OCI-LY1 (cell line): ENCODE measurements around the gene CCNY.

Experiments
- H2AFZ ChIP-seq: fragments of 200-600 bp; sonication (generic), shearing (Covaris generic); 2 replicates; pipeline ENCODE4 v1.6.0; 2014; ENCODE audit warnings: antibody characterized with exemption, mild to moderate bottlenecking, low read length
- H3F3A ChIP-seq: fragments of 200-600 bp; sonication (generic), shearing (Covaris generic); 2 replicates; pipeline ENCODE4 v1.6.0; 2014; ENCODE audit warnings: mild to moderate bottlenecking, antibody characterized with exemption, low read length, moderate library complexity; ENCODE audit not compliant: insufficient read depth
- H3K27ac ChIP-seq: fragments of 200-600 bp; sonication (generic); 2 replicates; pipeline ENCODE4 v1.5.1; 2014; ENCODE audit warnings: low read length, mixed run types, mild to moderate bottlenecking, low read depth; ENCODE audit not compliant: poor library complexity, severe bottlenecking
- H3K27me3 ChIP-seq: fragments of 200-600 bp; sonication (generic); 2 replicates; pipeline ENCODE4 v1.6.0; 2014; ENCODE audit warnings: antibody characterized with exemption, mild to moderate bottlenecking, low read length, moderate library complexity; ENCODE audit not compliant: insufficient read depth
- H3K36me3 ChIP-seq: fragments of 200-600 bp; sonication (generic); 2 replicates; pipeline ENCODE4 v1.6.1; 2014; ENCODE audit warnings: mild to moderate bottlenecking, antibody characterized with exemption, low read length, moderate library complexity, mixed read lengths; ENCODE audit not compliant: insufficient read depth
- H3K4me1 ChIP-seq: fragments of 200-600 bp; sonication (generic); 2 replicates; pipeline ENCODE4 v1.5.1; 2014; ENCODE audit warnings: mild to moderate bottlenecking, low read length, moderate library complexity; ENCODE audit not compliant: insufficient read depth, severe bottlenecking
- H3K4me2 ChIP-seq: fragments of 200-600 bp; sonication (generic), shearing (Covaris generic); 2 replicates; pipeline ENCODE4 v1.6.1; 2014; ENCODE audit warnings: low read length
- H3K4me3 ChIP-seq: fragments of 200-600 bp; sonication (generic); 2 replicates; pipeline ENCODE4 v1.5.1; 2014; ENCODE audit warnings: low read length, low read depth, mild to moderate bottlenecking, mixed read lengths; ENCODE audit not compliant: poor library complexity, severe bottlenecking
- H3K79me2 ChIP-seq: fragments of 200-600 bp; shearing (Covaris generic); 2 replicates; pipeline ENCODE4 v1.6.1; 2016; ENCODE audit warnings: mixed run types, low read length, mixed read lengths; ENCODE audit not compliant: insufficient read depth
- H3K9ac ChIP-seq: fragments of 200-600 bp; sonication (generic), shearing (Covaris generic); 2 replicates; pipeline ENCODE4 v1.6.1; 2014; ENCODE audit warnings: mild to moderate bottlenecking, low read length, mixed read lengths
- H3K9me2 ChIP-seq: fragments of 200-600 bp; sonication (generic), shearing (Covaris generic); 2 replicates; pipeline ENCODE4 v1.6.1; 2014; ENCODE audit warnings: low read depth, mild to moderate bottlenecking, low read length, mixed read lengths
- H3K9me3 ChIP-seq: fragments of 200-600 bp; shearing (Covaris generic); 2 replicates; pipeline ENCODE4 v1.6.1; 2014; ENCODE audit warnings: low read length, mixed read lengths
- H4K20me1 ChIP-seq: fragments of 200-600 bp; sonication (generic), shearing (Covaris generic); 2 replicates; pipeline ENCODE4 v1.6.0; 2016; ENCODE audit warnings: mild to moderate bottlenecking, low read length; ENCODE audit not compliant: insufficient read depth
- EZH2 ChIP-seq: fragments of 200-600 bp; sonication (generic), shearing (Covaris generic); IDR thresholded peaks from 2 replicates; pipeline ENCODE4 v1.8.0; 2017; ENCODE audit warnings: borderline replicate concordance, mixed run types, mild to moderate bottlenecking, antibody characterized with exemption, low read length, moderate library complexity, mixed read lengths
- TF ChIP-seq, protein P1 (sequence below): fragments of 200-600 bp; sonication (generic), shearing (Covaris generic); IDR thresholded peaks from 2 replicates; pipeline ENCODE4 v1.5.1; 2017; ENCODE audit warnings: mild to moderate bottlenecking, antibody characterized with exemption, low read length, moderate library complexity, mixed read lengths

CCNY gene

DNA sequence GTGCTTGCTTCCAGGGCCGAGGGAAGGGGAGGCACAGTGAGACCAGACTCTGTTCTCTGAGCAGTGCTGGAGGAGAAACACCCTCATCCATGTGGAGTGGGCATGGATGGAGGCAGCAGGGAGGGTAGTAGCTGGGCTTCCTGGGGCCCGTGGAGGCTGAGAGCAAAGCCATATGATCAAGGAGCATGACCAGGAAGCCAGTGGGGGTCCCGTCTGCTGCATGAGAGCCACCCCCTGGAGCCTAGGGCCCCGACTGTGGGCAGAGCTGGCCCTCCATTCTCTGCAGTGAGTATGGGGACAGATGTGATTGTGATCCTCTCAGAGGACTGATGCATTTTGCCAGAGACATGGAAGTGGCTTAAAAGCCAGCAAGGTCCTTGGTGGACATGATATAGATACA lies 61.6 kb downstream of the CCNY start:
- Histone ChIP-seq H3K9ac (no peak overlapping the region), H3K27ac (no peak overlapping the region), H3K4me2 (no peak overlapping the region), H3K79me2 (no peaks in the 10 kb centered on the region), H3F3A (no peaks in the 10 kb centered on the region), H3K27me3 (no peaks in the 10 kb centered on the region), H3K4me1 (no peaks in the 10 kb centered on the region), H3K4me3 (no peak overlapping the region), H3K9me3 (no peaks in the 10 kb centered on the region), H3K9me2 (no peaks in the 10 kb centered on the region), H3K36me3 (no peaks in the 10 kb centered on the region), H4K20me1 (no peaks in the 10 kb centered on the region), H2AFZ (no peak overlapping the region)
- TF ChIP-seq, protein P1, sequence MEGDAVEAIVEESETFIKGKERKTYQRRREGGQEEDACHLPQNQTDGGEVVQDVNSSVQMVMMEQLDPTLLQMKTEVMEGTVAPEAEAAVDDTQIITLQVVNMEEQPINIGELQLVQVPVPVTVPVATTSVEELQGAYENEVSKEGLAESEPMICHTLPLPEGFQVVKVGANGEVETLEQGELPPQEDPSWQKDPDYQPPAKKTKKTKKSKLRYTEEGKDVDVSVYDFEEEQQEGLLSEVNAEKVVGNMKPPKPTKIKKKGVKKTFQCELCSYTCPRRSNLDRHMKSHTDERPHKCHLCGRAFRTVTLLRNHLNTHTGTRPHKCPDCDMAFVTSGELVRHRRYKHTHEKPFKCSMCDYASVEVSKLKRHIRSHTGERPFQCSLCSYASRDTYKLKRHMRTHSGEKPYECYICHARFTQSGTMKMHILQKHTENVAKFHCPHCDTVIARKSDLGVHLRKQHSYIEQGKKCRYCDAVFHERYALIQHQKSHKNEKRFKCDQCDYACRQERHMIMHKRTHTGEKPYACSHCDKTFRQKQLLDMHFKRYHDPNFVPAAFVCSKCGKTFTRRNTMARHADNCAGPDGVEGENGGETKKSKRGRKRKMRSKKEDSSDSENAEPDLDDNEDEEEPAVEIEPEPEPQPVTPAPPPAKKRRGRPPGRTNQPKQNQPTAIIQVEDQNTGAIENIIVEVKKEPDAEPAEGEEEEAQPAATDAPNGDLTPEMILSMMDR: no peak
- TF ChIP-seq EZH2: no peak

DNA sequence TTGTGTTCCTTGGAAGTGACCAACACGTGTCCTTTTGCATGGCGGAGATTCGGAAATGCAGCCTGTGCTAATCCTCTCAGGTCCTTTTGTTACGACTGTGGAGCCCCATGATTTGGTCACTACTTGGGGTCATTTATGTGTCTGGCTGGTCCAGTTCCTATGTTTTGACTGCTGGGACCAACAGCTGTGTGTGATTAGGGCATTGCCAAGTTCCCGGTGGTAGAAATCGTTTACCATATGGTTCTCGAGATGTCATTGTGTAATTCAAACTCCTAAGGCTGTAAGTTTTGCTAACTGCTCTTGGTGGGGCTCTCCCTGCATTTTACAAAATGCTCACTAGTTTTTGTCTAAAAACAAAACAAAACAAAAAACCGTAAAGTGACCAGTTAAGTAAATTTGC lies 62.0 kb downstream of the CCNY start:
- Histone ChIP-seq H3F3A (no peaks in the 10 kb centered on the region), H3K4me3 (no peak overlapping the region), H3K9me2 (no peaks in the 10 kb centered on the region), H4K20me1 (no peaks in the 10 kb centered on the region), H3K27ac (no peak overlapping the region), H3K9ac (no peak overlapping the region), H3K27me3 (no peaks in the 10 kb centered on the region), H2AFZ (no peak overlapping the region), H3K9me3 (no peaks in the 10 kb centered on the region), H3K4me1 (no peaks in the 10 kb centered on the region), H3K36me3 (no peaks in the 10 kb centered on the region), H3K4me2 (no peak overlapping the region), H3K79me2 (no peaks in the 10 kb centered on the region)
- no peak for TF ChIP-seq EZH2
- TF ChIP-seq, protein P1: no peak

DNA sequence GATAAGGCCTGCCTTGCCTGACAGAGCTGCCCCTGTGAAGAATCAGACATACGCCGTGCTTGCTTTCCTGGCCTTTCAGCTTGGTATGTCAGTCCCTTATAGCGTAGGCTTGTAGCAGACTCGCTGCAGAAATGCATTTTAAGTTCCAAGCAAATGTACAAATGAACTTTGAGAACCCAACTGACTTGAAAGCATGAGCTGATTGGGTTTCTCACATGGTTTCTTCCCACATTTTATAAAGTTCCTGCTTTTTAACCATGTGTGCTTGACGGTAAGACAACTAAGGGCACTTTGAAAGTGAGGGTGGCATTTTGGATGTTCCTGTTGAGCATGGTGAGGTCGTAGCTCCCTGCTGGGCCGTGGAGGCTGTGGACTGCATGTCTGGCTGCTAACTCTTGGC lies 62.6 kb downstream of the CCNY start:
- Histone ChIP-seq H3K9me3 (no peaks in the 10 kb centered on the region), H3K4me2 (no peak overlapping the region), H3K9me2 (no peaks in the 10 kb centered on the region), H4K20me1 (no peaks in the 10 kb centered on the region), H3K9ac (no peak overlapping the region), H3K27me3 (no peaks in the 10 kb centered on the region), H3K4me1 (no peaks in the 10 kb centered on the region), H2AFZ (no peak overlapping the region), H3F3A (no peaks in the 10 kb centered on the region), H3K79me2 (no peaks in the 10 kb centered on the region), H3K36me3 (no peaks in the 10 kb centered on the region), H3K4me3 (no peak overlapping the region), H3K27ac (no peak overlapping the region)
- TF ChIP-seq EZH2: no peak
- TF ChIP-seq, protein P1: no peak
